ENCODE results near the gene FAT3.

Gene FAT3

GRCh38 chr11:92224407-92225124 is at the start of gene FAT3:
Gene FAT3 (plus strand): TSS chr11:92224818. CDS start chr11:92352113, 127,295 bp downstream.
- intact Hi-C loops (cut with micrococcal nuclease): no loop called here
- Mint-ChIP-seq H3K27ac (no peak within 1 kb of the TSS), H3K4me1 (ENCODE audit: low read depth) (no peaks in the 10 kb centered on the region), H3K36me3 (ENCODE audit: low read depth) (no peaks in the 10 kb centered on the region), H3K4me3 (no peak within 1 kb of the TSS), H3K27me3 (peaks cover 65% of the 10 kb centered on the region), H3K9me3 (no peaks in the 10 kb centered on the region)

- no peak overlapping the region for H3K27ac Mint-ChIP-seq
- no peaks in the 10 kb centered on the region for H3K9me3 Mint-ChIP-seq
- no peaks in the 10 kb centered on the region for H3K27me3 Mint-ChIP-seq
- no peaks in the 10 kb centered on the region for H3K36me3 Mint-ChIP-seq (ENCODE audit: low read depth)
- no peaks in the 10 kb centered on the region for H3K4me1 Mint-ChIP-seq (ENCODE audit: low read depth)
- intact Hi-C loops (cut with micrococcal nuclease): no loop called here
- H3K4me3 Mint-ChIP-seq: no peak overlapping the region
Measured at GRCh38 chr11:92179017-92179670, 45.5 kb upstream of the FAT3 start.

- intact Hi-C loops (cut with micrococcal nuclease): no loop called here
- Mint-ChIP-seq H3K4me3 (no peak overlapping the region), H3K27ac (no peak overlapping the region), H3K27me3 (no peaks in the 10 kb centered on the region), H3K9me3 (no peaks in the 10 kb centered on the region), H3K36me3 (ENCODE audit: low read depth) (no peaks in the 10 kb centered on the region), H3K4me1 (ENCODE audit: low read depth) (no peaks in the 10 kb centered on the region)
Measured at GRCh38 chr11:92180226-92180625, 44.4 kb upstream of the FAT3 start.

GRCh38 chr11:92180664-92181251 is 43.9 kb upstream of the FAT3 start:
- Mint-ChIP-seq H3K4me3 (no peak overlapping the region), H3K4me1 (ENCODE audit: low read depth) (no peaks in the 10 kb centered on the region), H3K36me3 (ENCODE audit: low read depth) (no peaks in the 10 kb centered on the region), H3K27ac (no peak overlapping the region), H3K9me3 (no peaks in the 10 kb centered on the region), H3K27me3 (no peaks in the 10 kb centered on the region)
- intact Hi-C loops (cut with micrococcal nuclease): no loop called here

GRCh38 chr11:92190535-92191206 is 33.9 kb upstream of the FAT3 start:
- intact Hi-C loops (cut with micrococcal nuclease): no loop called here
- Mint-ChIP-seq H3K9me3 (no peaks in the 10 kb centered on the region), H3K4me1 (ENCODE audit: low read depth) (no peaks in the 10 kb centered on the region), H3K27me3 (no peaks in the 10 kb centered on the region), H3K27ac (no peak overlapping the region), H3K4me3 (no peak overlapping the region), H3K36me3 (ENCODE audit: low read depth) (no peaks in the 10 kb centered on the region)

GRCh38 chr11:92192141-92192540 is 32.5 kb upstream of the FAT3 start:
- Mint-ChIP-seq H3K27me3 (no peaks in the 10 kb centered on the region), H3K36me3 (ENCODE audit: low read depth) (no peaks in the 10 kb centered on the region), H3K9me3 (no peaks in the 10 kb centered on the region), H3K4me3 (no peak overlapping the region), H3K27ac (no peak overlapping the region), H3K4me1 (ENCODE audit: low read depth) (no peaks in the 10 kb centered on the region)
- intact Hi-C loops (cut with micrococcal nuclease): no loop called here

GRCh38 chr11:92198268-92198667 is 26.4 kb upstream of the FAT3 start:
- no peaks in the 10 kb centered on the region for H3K9me3 Mint-ChIP-seq
- intact Hi-C loops (cut with micrococcal nuclease): no loop called here
- no peaks in the 10 kb centered on the region for H3K36me3 Mint-ChIP-seq (ENCODE audit: low read depth)
- no peak overlapping the region for H3K27ac Mint-ChIP-seq
- H3K4me1 Mint-ChIP-seq (ENCODE audit: low read depth): no peaks in the 10 kb centered on the region
- H3K27me3 Mint-ChIP-seq: no peaks in the 10 kb centered on the region
- no peak overlapping the region for H3K4me3 Mint-ChIP-seq

- Mint-ChIP-seq H3K9me3 (no peaks in the 10 kb centered on the region), H3K4me1 (ENCODE audit: low read depth) (no peaks in the 10 kb centered on the region), H3K36me3 (ENCODE audit: low read depth) (no peaks in the 10 kb centered on the region), H3K27me3 (no peaks in the 10 kb centered on the region), H3K27ac (no peak overlapping the region), H3K4me3 (no peak overlapping the region)
- intact Hi-C loops (cut with micrococcal nuclease): no loop called here
Measured at GRCh38 chr11:92199991-92200390, 24.6 kb upstream of the FAT3 start.

- no peaks in the 10 kb centered on the region for H3K27me3 Mint-ChIP-seq
- H3K4me3 Mint-ChIP-seq: no peak overlapping the region
- H3K36me3 Mint-ChIP-seq (ENCODE audit: low read depth): no peaks in the 10 kb centered on the region
- intact Hi-C loops (cut with micrococcal nuclease): no loop called here
- H3K4me1 Mint-ChIP-seq (ENCODE audit: low read depth): no peaks in the 10 kb centered on the region
- no peak overlapping the region for H3K27ac Mint-ChIP-seq
- H3K9me3 Mint-ChIP-seq: no peaks in the 10 kb centered on the region
Measured at GRCh38 chr11:92204731-92205130, 19.9 kb upstream of the FAT3 start.

GRCh38 chr11:92206441-92206840 is 18.2 kb upstream of the FAT3 start:
- no peaks in the 10 kb centered on the region for H3K9me3 Mint-ChIP-seq
- no peaks in the 10 kb centered on the region for H3K27me3 Mint-ChIP-seq
- intact Hi-C loops (cut with micrococcal nuclease): no loop called here
- H3K4me3 Mint-ChIP-seq: no peak overlapping the region
- H3K36me3 Mint-ChIP-seq (ENCODE audit: low read depth): no peaks in the 10 kb centered on the region
- no peaks in the 10 kb centered on the region for H3K4me1 Mint-ChIP-seq (ENCODE audit: low read depth)
- no peak overlapping the region for H3K27ac Mint-ChIP-seq

GRCh38 chr11:92211576-92212167 is 12.9 kb upstream of the FAT3 start:
- H3K4me1 Mint-ChIP-seq (ENCODE audit: low read depth): no peaks in the 10 kb centered on the region
- no peaks in the 10 kb centered on the region for H3K9me3 Mint-ChIP-seq
- no peaks in the 10 kb centered on the region for H3K27me3 Mint-ChIP-seq
- H3K27ac Mint-ChIP-seq: no peak overlapping the region
- intact Hi-C loops (cut with micrococcal nuclease): no loop called here
- H3K4me3 Mint-ChIP-seq: no peak overlapping the region
- H3K36me3 Mint-ChIP-seq (ENCODE audit: low read depth): no peaks in the 10 kb centered on the region

- intact Hi-C loops (cut with micrococcal nuclease): no loop called here
- Mint-ChIP-seq H3K4me1 (ENCODE audit: low read depth) (no peaks in the 10 kb centered on the region), H3K36me3 (ENCODE audit: low read depth) (no peaks in the 10 kb centered on the region), H3K27ac (no peak overlapping the region), H3K4me3 (no peak overlapping the region), H3K27me3 (no peaks in the 10 kb centered on the region), H3K9me3 (no peaks in the 10 kb centered on the region)
Measured at GRCh38 chr11:92212530-92212929, 12.1 kb upstream of the FAT3 start.

- no peaks in the 10 kb centered on the region for H3K27me3 Mint-ChIP-seq
- H3K27ac Mint-ChIP-seq: no peak overlapping the region
- H3K36me3 Mint-ChIP-seq (ENCODE audit: low read depth): no peaks in the 10 kb centered on the region
- H3K4me3 Mint-ChIP-seq: no peak overlapping the region
- no peaks in the 10 kb centered on the region for H3K4me1 Mint-ChIP-seq (ENCODE audit: low read depth)
- intact Hi-C loops (cut with micrococcal nuclease): no loop called here
- no peaks in the 10 kb centered on the region for H3K9me3 Mint-ChIP-seq
Measured at GRCh38 chr11:92216789-92217188, 7.8 kb upstream of the FAT3 start.

- Mint-ChIP-seq H3K27ac (no peak overlapping the region), H3K36me3 (ENCODE audit: low read depth) (no peaks in the 10 kb centered on the region), H3K27me3 (peaks cover 21% of the 10 kb centered on the region), H3K4me3 (no peak overlapping the region), H3K9me3 (no peaks in the 10 kb centered on the region), H3K4me1 (ENCODE audit: low read depth) (no peaks in the 10 kb centered on the region)
- intact Hi-C loops (cut with micrococcal nuclease): no loop called here
Measured at GRCh38 chr11:92219476-92219875, 5.1 kb upstream of the FAT3 start.

Data from dendritic cell treated with granulocyte-macrophage colony-stimulating factor and Interleukin-4, amounts not matched to agents 40 ng/mL and 50 ng/mL, for 4 days (primary cell).